HG02798 (cell line): ENCODE measurements around the gene PRR23C.
"Not testable (repeated sequence)": the region's sequence is repeated elsewhere in the genome, so short reads cannot be mapped to it uniquely, and the experiment has no call there.

Experiments
- ATAC-seq: cut with Tn5 transposase; IDR thresholded peaks from one replicate; pipeline ENCODE4 v1.9.1; 2021; ENCODE audit warnings: mild to moderate bottlenecking; ENCODE audit not compliant: unreplicated experiment, poor library complexity

The PRR23C gene

DNA sequence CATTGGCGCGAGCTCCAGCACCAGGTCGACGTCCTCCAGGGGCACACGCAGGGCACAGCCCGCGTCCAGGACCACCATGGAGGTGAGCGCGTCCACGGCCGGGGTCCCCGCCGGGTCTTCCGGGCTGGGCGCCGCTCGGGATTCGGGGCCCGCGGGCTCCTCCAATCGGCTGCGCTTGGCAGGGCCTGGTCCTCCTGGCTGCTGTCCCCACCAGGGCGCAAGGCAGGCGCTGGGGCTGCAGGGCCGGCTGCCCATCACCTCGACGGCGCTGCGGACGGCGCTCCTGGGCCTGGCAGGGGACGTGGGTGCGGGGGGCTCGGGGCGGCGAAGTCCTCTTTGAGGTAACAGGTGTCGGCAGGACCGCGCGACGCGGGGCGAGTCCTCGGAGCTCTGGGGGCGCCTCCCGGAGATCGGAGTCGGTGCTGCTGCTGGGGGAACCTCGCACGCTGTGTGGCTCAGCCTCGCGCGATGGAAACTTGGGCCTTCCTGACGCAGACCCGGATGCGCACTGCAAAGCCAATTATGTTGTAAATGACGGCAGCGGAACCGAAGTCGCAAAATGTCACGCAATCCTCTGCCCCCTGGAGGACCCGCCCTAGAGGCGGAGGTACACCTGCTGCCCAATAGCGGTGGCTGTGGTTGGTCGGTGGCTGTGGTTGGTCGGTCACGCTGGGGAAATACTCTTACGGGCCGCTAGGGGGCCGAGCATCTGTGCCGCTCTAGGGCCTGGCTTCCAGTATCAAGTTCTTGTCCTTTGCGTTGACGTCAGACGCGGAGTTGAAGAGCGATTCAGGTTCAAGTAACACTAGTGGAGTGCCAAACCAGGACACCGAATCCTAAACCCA lies at the start of gene PRR23C:
Gene PRR23C (minus strand): TSS at position 527 of the 845 bp plus-strand sequence. CDS start 272 bp downstream, at position 255.
- no peak for ATAC-seq

DNA sequence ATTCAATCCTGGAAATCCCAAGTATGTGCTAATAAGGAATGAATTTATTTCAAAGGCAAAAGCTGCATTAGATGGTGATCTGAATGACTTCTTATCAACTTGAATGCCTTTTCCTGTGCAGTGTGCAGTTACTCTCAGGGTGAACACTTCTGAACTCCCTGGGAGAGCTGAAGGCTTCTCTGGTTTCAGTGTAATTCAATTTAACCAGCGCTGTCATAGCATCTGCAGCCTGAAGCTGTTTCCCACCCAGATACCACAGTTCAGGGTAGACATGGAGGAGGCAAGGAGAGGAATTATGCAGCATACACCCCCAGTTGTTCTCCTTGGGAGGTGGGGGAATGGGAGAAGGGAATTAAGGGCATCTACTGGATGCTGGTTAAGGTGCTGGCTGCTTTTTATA lies 49.1 kb upstream of the PRR23C start:
- ATAC-seq, result no peak

DNA sequence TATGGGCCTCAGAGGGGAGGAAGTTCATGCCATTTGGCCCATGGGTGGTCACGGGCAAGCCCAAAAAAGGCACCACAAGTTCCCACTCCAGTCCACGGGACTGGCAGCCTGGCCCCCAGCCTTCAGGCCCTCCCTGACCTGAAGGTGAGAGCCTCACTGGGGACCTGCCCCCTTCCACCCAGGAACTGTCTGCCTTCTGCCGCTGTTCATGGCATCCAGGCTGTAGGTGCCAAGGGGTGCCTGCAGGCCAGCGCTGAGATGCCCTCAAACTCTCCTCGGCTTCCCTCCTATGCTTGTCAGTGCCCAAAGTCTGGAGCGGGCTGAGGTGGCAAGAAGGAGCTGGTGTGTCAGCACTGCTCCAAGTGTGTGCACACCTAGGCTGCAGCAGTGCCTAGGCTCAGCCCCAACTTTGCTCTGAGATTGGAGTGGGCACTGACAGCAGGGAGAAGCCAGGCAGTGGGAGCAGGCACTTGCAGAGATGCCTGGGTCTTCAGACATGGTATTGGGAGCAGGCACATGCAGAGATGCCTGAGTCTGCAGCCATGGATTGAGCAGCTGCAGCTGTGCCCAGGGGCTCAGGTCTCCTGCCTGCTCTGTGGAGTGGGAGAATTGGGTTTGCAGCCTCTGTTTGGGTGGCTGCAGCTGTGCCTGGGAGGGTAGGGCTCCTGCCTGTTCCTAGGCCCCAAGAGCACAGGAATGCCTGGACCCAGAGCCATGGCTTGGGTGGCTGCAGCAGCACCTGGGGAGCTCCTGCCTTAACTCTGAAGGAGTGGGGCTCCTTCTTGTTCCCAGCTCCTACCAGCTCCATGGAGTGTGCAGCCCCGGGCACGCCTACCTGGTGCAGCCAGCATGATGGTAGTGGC lies 44.0 kb upstream of the PRR23C start:
- ATAC-seq, result no peak

DNA sequence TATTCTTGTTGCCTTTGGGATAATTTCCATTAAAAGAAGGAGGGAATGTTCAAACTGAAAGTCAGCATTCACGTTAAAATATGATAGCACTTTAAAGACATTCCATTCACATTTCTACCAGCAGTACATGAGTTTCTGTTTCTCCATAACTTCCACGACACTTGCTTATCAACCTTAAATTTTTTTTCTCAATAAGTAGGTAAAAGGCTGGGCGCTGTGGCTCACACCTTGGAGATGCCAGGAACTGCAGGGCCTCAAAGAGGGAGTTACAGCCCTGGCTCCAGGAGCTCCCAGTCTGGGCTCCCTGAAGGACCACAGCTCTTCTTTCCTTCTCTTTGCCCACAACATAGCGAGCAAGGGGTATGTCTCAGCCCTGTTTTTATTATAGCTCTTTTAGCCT lies 42.9 kb upstream of the PRR23C start:
- ATAC-seq, result no peak

DNA sequence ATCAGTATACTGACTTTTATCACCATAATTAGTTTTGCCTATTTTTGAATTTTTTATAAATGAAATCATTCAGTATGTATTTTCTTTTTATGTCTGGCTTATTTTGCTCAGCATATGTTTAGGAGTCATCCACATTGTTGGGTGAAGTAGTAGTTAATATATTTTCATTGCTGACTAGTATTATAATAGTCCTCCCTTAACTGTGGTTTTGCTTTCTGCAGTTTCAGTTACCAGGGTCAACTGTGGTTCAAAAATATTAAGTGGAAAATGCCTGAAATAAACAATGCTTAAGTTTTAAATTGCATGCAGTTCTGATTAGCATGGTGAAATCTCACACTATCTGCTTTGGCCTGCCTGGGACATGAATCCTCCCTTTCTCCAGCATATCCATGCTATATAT lies 39.5 kb upstream of the PRR23C start:
- no peak for ATAC-seq

DNA sequence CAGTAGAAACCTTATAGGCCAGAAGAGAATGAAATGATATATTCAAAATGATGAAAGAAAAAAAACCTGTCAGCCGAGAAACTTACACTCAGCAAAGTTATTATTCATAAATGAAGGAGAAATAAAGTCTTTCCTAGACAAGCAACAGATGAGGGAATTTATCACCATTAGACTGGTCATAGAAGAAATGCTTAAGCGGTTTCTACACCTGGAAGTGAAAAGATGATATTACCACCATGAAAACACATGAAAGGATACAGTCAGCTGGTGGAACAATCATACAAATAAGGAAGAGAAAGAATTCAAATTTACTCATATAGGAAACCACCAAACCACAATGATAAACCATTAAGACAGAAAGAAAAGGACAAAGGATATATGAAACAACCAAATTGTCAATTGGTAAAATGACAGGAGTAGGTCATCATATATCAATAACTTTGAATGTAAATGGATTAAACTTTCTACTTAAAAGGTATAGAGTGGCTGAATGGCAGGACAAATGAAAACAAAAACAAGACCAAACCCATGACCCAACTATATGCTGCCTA lies 29.9 kb upstream of the PRR23C start:
- no peak for ATAC-seq

DNA sequence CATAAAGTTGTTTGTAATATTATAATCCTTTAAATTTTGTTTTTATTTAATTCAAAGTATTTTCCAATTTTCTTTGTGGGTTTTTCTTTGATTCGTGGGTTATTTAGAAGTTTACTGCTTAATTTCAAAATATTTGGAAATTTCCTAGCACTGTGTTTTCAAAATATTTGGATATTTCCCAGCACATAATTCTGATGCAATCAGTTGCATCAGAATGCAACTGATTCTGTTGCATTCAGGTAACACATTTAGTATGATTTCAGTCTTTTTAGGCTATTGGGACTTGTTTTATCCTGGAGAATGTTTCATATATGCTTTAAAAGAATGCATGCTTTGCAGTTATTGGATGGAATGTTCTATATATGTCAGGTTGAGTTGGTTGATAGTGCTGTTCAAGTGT lies 18.2 kb upstream of the PRR23C start:
- ATAC-seq, result no peak

DNA sequence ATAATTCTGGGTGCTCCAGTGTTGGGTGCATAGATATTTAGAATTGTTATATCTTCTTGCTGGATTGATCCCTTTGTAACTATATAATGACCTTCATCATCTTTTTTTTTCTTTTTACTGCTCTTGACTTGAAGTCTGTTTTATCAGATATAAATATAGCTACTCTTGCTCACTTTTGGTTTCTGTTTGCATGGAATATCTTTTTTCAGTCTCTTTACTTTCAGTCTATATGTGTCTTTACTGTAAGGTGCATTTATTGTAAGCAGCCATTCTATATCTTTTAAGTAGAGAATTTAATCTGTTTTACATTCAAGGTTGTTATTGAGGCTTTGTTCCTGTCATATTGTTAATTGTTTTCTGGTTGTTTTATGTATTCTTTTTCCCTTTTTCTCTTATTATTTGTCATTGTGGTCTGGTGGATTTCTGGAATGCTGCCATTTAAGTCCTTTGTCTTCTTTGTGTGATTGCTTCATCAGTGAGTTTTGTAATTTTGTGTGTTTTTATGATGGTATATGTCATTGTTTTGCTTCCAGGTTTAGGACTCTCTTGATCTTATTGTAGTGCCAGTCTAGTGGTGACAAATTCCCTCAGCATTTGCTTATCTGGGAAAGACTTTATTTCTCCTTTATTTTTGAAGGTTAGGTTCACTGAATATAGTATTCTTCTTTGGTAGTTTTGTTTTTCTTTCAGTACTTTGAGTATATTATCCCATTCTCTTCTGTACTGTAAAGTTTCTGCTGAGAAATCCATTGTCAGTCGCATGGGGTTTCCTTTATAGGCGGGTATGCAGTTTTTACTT lies 8.3 kb upstream of the PRR23C start:
- ATAC-seq, result no peak

DNA sequence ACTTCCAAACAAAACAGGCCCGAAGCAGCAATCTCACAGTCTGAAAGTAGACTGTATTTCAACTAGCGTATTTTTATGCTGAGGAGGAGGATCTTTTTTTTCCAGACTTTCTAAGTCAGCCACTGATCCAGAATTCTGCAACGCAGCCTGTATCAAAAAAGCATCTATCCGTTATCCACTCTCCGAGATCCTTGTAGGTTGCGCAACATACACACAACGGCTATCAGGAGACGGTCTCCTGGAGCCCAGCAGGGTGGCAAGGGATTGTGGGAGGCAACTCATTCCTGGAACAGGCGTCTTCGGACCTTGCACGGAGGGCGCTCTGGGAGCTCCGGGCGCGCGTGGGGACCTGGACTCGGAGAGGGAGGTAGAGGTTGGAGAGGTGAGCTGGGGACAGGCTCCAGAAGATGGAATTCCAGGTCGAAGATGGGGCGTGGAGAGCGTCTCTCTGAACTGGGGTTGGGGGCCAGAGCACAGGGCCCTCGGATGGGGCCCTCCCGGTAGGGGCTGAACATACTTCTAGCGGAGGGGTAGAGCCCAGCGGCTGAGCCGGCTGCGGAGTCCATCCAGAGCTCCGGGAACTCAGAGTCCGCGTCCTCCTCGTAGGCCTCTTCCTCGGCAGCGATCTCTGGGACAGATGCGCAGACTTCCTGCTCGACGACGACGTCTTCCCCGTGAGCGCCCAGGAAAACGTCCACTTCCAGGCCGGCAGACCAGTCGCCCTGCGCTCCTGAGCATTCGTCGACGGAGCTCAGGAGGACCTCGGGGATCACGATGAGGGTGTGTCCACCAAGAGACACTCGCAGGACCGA lies 932 bp downstream of the PRR23C start:
- no peak for ATAC-seq

DNA sequence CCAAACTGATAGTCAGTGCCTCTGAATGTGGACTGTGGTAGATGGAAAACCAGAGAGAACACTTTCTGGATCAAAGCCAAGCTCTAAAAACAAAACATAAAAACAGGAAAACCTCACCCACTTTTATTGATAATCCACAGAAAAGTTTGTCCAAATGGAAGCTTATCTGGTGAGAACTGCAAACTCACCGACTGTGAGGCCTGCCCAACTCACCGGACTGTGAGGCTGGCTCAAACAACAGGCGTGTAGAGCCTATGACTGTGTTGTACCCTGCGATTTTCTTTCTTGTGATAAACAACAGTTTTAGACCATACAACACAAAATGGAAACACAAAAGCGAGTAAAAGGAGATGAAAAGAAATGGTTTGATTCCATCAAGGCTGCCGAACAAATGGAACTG lies 7.2 kb downstream of the PRR23C start:
- no peak for ATAC-seq

DNA sequence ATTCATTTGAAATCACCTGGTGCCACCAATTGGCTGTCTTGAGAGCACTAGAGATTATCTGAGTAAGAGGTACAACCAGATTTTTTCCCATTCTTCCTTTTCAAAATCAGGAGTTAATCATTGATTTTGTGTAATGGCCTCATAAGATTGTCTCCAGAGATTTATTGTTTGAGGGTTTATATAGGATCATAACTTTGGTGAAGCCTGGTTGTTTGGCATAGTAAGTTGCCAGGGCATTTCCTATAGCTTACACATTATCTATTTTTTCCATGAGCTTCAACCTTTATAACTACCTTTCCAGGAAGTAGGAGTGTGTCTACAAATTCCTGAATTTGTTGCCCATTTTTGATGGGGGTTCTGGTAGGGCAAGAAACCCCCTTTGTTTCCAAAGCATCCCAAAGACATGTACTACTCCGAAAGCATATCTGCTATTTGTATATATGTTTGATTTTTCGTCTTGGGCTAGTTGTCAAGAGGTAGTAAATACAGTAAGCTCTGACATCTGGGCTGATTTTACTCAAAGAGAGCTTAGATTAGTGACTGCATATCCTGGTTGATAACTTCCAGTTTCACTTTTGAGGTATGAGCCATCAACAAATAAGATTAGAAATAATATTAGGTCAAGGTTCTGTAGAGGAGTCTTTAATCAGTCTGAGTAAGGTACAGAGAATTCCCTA lies 12.2 kb downstream of the PRR23C start:
- no peak for ATAC-seq

DNA sequence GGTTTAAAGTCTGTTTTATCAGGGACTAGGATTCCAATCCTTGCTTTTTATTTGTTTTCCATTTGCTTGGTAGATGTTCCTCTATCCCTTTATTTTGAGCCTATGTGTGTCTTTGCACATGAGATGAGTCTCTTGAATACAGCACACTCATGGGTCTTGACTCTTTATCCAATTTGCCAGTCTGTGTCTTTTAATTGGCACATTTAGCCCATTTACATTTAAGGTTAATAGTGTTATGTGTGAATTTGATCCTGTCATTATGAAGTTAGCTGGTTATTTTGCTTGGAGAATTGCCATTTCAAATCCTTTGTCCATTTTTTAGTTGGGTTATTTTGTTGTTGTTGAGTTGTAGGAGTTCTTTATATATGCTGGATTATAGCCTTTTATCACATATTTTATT lies 14.1 kb downstream of the PRR23C start:
- not testable (repeated sequence) for ATAC-seq

DNA sequence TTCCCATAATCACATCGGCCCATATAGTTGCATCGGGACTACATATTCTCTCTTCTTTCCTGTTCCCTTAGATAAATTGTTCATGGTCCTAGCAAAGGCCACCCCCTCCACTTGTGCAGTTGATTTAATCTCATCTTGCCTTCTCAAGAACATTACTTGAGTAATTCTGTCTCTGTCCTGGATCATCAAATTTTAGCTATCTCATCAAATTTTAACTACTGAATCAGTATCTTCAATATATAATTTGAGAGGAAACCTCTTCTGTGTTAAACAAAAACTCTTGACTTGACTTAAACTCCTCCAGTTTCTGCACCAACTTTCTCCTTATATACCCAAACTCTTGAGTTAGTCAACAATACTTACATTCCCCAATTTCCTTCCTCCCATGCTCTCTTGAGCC lies 19.7 kb downstream of the PRR23C start:
- no peak for ATAC-seq

DNA sequence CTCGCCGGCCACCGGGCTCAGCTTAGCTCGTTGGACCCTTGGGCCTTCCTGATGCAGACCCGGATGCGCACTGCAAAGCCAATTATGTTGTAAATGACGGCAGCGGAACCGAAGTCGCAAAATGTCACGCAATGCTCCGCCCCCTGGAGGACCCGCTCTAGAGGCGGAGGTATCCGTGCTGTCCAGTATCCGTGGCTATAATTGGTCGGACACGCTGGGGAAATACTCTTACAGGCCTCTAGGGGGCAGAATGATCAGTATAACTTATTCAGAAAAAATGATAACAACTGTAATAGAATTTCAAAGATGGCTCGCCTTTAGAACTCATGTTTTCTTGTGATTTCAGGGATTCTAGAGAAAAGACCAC lies 23.8 kb downstream of the PRR23C start, which contains the start of gene PRR23B:
Gene PRR23B (minus strand): TSS at position 59 of the 367 bp plus-strand sequence. CDS start 265 bp downstream, outside the sequence.
- ATAC-seq, result no peak

DNA sequence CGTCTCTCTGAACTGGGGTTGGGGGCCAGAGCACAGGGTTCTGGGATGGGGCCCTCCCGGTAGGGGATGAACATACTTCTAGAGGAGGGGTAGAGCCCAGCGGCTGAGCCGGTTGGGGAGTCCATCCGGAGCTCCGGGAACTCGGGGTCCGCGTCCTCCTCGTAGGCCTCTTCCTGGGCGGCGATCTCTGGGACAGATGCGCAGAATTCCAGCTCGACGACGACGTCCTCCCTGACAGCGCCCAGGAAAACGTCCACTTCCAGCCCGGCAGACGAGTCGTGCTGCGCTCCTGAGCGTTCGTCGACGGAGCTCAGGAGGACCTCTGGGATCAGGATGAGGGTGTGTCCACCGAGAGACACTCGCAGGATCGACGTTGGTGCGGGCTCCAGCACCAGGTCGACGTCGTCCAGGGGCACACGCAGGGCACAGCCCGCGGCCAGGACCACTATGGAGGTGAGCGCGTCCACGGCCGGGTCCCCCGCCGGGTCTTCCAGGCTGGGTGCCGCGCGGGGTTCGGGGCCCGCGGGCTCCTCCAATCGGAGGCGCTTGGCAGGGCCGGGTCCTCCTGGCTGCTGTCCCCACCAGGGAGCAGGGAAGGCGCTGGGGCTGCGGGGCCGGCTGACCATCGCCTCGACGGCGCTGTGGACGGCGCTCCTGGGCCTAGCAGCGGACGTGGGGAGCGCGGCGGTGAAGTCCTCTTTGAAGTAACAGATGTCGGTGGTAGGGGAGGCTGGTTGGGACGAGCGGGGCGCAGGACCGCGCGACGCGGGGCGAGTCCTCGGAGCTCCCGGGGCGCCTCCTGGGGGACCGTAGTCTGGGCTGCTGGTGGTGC lies 24.4 kb downstream of the PRR23C start:
- ATAC-seq, result no peak

DNA sequence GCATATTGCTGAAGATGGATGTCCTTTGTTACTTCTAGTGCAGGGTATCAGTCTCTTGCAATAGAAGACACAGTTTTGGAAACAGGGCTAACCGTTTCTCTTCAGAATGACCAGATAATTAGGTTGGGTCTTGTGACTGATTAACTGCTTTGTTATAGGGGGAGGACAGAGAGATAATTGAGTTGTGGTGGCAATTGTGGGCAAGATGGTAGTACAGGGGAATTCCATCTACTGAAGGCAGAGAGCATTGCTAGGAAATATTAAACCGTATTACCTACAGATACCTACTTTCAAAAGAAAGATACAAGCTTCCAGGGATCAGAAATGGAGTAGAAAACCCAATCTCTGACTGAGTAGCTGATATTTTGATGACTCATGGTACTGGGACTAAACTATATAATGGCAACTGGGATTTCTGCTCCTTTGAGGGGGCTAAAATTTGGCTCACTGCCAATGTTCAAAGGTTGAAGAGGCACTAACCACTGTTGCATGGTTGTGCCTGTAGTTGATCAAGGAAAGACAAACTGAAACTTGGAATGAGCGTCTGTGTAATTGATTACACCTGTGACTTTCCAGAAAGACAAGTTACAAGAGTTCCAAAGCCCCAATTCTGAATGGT lies 28.2 kb downstream of the PRR23C start:
- no peak for ATAC-seq

DNA sequence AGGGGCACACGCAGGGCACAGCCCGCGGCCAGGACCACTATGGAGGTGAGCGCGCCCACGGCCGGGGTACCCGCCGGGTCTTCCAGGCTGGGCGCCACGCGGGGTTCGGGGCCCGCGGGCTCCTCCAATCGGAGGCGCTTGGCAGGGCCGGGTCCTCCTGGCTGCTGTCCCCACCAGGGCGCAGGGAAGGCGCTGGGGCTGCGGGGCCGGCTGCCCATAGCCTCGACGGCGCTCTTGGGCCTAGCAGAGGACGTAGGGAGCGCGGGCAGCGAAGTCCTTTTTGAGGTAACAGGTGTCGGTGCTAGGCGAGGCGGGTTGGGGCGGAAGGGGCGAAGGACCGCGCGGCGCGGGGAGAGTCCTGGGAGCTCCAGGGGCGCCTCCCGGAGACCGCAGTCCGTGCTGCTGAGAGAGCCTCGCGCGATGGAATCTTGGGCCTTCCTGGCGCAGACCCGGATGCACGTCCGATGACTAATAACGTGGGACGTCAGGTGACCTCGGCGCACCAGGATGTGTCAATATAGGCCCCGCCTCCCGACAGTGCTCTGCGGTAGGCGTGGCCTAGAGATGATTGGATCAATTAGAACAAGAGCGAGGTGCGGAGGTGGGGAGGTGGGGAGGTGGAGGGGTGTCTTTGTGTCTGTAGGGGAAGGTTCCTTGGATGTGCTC lies 38.5 kb downstream of the PRR23C start, which contains the start of gene PRR23A:
Gene PRR23A (minus strand): TSS at position 218 of the 666 bp plus-strand sequence. CDS start 0 bp downstream, at position 218.
- no peak for ATAC-seq
